ENCODE data around the gene TFF3.

DNA sequence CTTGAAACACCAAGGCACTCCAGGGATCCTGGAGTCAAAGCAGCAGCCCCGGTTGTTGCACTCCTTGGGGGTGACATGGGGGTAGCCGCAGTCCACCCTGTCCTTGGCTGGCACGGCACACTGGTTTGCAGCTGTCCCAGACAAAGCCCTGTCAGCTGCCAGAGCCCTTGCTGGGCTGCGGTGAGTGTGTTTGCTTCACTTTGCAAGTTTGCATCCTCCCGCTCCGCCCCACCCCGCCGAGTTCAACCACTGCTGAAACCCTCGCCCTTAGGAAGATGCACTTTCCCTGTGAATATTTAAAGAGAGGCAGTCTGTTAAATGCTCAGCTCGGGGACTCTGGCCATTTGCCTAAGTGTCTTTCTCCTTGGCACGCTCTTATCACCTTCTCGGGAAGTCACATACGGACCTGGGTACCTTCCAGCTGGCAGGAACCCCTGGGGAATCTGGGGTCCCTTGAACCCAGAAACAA is 1.7 kb downstream of the TFF3 start:
- TF ChIP-seq, protein P1, sequence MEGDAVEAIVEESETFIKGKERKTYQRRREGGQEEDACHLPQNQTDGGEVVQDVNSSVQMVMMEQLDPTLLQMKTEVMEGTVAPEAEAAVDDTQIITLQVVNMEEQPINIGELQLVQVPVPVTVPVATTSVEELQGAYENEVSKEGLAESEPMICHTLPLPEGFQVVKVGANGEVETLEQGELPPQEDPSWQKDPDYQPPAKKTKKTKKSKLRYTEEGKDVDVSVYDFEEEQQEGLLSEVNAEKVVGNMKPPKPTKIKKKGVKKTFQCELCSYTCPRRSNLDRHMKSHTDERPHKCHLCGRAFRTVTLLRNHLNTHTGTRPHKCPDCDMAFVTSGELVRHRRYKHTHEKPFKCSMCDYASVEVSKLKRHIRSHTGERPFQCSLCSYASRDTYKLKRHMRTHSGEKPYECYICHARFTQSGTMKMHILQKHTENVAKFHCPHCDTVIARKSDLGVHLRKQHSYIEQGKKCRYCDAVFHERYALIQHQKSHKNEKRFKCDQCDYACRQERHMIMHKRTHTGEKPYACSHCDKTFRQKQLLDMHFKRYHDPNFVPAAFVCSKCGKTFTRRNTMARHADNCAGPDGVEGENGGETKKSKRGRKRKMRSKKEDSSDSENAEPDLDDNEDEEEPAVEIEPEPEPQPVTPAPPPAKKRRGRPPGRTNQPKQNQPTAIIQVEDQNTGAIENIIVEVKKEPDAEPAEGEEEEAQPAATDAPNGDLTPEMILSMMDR (conservative IDR thresholded peaks at IDR 0.05) = no peak
- TF ChIP-seq ZFX (IDR thresholded peaks at IDR 0.05) = no peak

All from C4-2B (cell line).